ENCODE data around the gene SLC13A3.

- TF ChIP-seq RFX5 (IDR thresholded peaks at IDR 0.05) (no peak), POLR2A (IDR thresholded peaks at IDR 0.05; ENCODE audit: low read length) (no peak), CTCF (IDR thresholded peaks at IDR 0.05) (no peak), CBX2 (IDR thresholded peaks at IDR 0.05; ENCODE audit: borderline replicate concordance, low read depth) (no peak), SMC3 (IDR thresholded peaks at IDR 0.05) (no peak), POLR2AphosphoS2 (conservative IDR thresholded peaks at IDR 0.05; ENCODE audit: low read length) (no peak), JUN (IDR thresholded peaks at IDR 0.05) (no peak), BHLHE40 (IDR thresholded peaks at IDR 0.05; ENCODE audit: low read depth, low read length) (no peak), RCOR1 (IDR thresholded peaks at IDR 0.05; ENCODE audit: low read depth, low read length) (no peak), HDAC2 (IDR thresholded peaks at IDR 0.05) (no peak), ATOH8 (CRISPR knock-in tag; IDR thresholded peaks at IDR 0.05; ENCODE audit: low read depth) (no peak)
Measured at GRCh38 chr20:46694484-46694883, 43.2 kb upstream of the SLC13A3 start.
